SK-N-SH (cell line): ENCODE data around the gene PRRC2B. TPM values are rescaled to one million over a fixed set of nuclear protein-coding genes. Genes with fewer than 3 reads are reported as not detected.

ENCODE experiments used
- CTCF ChIA-PET: fragments of 300-600, 350-600 bp; formaldehyde crosslinking; extraction: SDS; loops from one replicate; lab custom pipeline; 2021; lab: Yijun Ruan, JAX
- POLR2A ChIA-PET: fragments of 350-600 bp; sonication (Branson Sonifier 250); formaldehyde crosslinking; extraction: SDS; loops from one replicate; lab custom pipeline; 2020; ENCODE audit warnings: antibody characterized with exemption, inconsistent platforms; lab: Yijun Ruan, JAX
- DNase-seq: peaks from one replicate; pipeline ENCODE4 v3.0.0; 2012
- H2AFZ ChIP-seq: fragments of 200-600 bp; sonication (generic); 2 replicates; pipeline ENCODE4 v1.8.1; 2016; ENCODE audit warnings: antibody characterized with exemption, mild to moderate bottlenecking, low read depth
- H3F3A ChIP-seq: fragments of 200-600 bp; sonication (generic); replicated peaks from 2 replicates; pipeline ENCODE3; 2016; ENCODE audit warnings: antibody characterized with exemption, mild to moderate bottlenecking; ENCODE audit not compliant: insufficient read depth
- H3K27ac ChIP-seq, 2 experiments: fragments of 200-500 bp in 1 of 2; fragments of 200-600 bp in 1 of 2; sonication (Bioruptor generic) in 1 of 2; sonication (generic), shearing (Covaris generic) in 1 of 2; 2 replicates each; pipeline versions ENCODE4 v1.5.1 to v1.6.1; 2014 to 2016; ENCODE audit warnings: low read depth in 2 of 2, inconsistent platforms in 1 of 2, low read length in 1 of 2, mild to moderate bottlenecking in 1 of 2, mixed read lengths in 1 of 2
- H3K27me3 ChIP-seq: fragments of 200-600 bp; sonication (generic), shearing (Covaris generic); 2 replicates; pipeline ENCODE4 v1.6.1; 2016; ENCODE audit warnings: mixed run types; ENCODE audit not compliant: insufficient read depth
- H3K36me3 ChIP-seq, 2 experiments: fragments of 200-500 bp in 1 of 2; fragments of 200-600 bp in 1 of 2; sonication (Bioruptor generic) in 1 of 2; sonication (generic) in 1 of 2; replicated peaks in 1 of 2; 2 replicates each; pipeline versions ENCODE3 to v1.5.1; 2014 to 2016; ENCODE audit warnings: low read length in 1 of 2, mild to moderate bottlenecking in 1 of 2; ENCODE audit not compliant: insufficient read depth in 2 of 2, control insufficient read depth in 1 of 2
- H3K4me1 ChIP-seq, 2 experiments: fragments of 200-500 bp in 1 of 2; fragments of 200-600 bp in 1 of 2; sonication (Bioruptor generic) in 1 of 2; sonication (generic), shearing (Covaris generic) in 1 of 2; 2 replicates each; pipeline versions ENCODE4 v1.5.1 to v1.6.1; 2014 to 2016; ENCODE audit warnings: low read depth in 1 of 2, low read length in 1 of 2, mixed run types in 1 of 2; ENCODE audit not compliant: insufficient read depth in 2 of 2, control insufficient read depth in 1 of 2
- H3K4me2 ChIP-seq: fragments of 200-600 bp; sonication (generic), shearing (Covaris generic); 2 replicates; pipeline ENCODE4 v1.6.1; 2017; ENCODE audit warnings: mixed run types
- H3K4me3 ChIP-seq, 2 experiments: fragments of 200-500 bp in 1 of 2; fragments of 200-600 bp in 1 of 2; sonication (Bioruptor generic) in 1 of 2; sonication (generic), shearing (Covaris generic) in 1 of 2; 2 replicates each; pipeline versions ENCODE4 v1.5.1 to v1.8.1; 2014 to 2016; ENCODE audit warnings: low read depth in 2 of 2, inconsistent platforms in 1 of 2, low read length in 1 of 2, mild to moderate bottlenecking in 1 of 2, mixed read lengths in 1 of 2, moderate library complexity in 1 of 2
- H3K79me2 ChIP-seq: fragments of 200-600 bp; sonication (generic); 2 replicates; pipeline ENCODE4 v1.8.1; 2017; ENCODE audit warnings: mild to moderate bottlenecking; ENCODE audit not compliant: insufficient read depth
- H3K9ac ChIP-seq: fragments of 200-600 bp; sonication (generic); 2 replicates; pipeline ENCODE4 v1.6.1; 2017; ENCODE audit warnings: mixed run types
- H3K9me2 ChIP-seq: fragments of 200-600 bp; sonication (generic); 2 replicates; pipeline ENCODE4 v1.6.1; 2017; ENCODE audit warnings: mixed run types
- H3K9me3 ChIP-seq: fragments of 200-600 bp; sonication (generic); 2 replicates; pipeline ENCODE4 v1.6.1; 2017; ENCODE audit warnings: mixed run types, mild to moderate bottlenecking, moderate library complexity
- H4K20me1 ChIP-seq: fragments of 200-600 bp; sonication (generic); 2 replicates; pipeline ENCODE4 v1.6.1; 2017; ENCODE audit warnings: mild to moderate bottlenecking, mixed run types; ENCODE audit not compliant: insufficient read depth
- CHD2 ChIP-seq: fragments of 150-350 bp; IDR thresholded peaks from 2 replicates; pipeline ENCODE4 v1.6.1; 2018; ENCODE audit warnings: low read length; ENCODE audit not compliant: partially characterized antibody
- GATA2 ChIP-seq: sonication (generic); formaldehyde crosslinking; IDR thresholded peaks from 2 replicates; pipeline ENCODE4 v1.5.0; 2020; ENCODE audit warnings: mild to moderate bottlenecking, missing genetic modification reagents
- PBX3 ChIP-seq: IDR thresholded peaks from 2 replicates; pipeline ENCODE4; 2012
- TCF12 ChIP-seq: IDR thresholded peaks from 2 replicates; pipeline ENCODE4 v1.4.0; 2012
- USF1 ChIP-seq: IDR thresholded peaks from 2 replicates; pipeline ENCODE4 v1.4.0; 2012; ENCODE audit warnings: low read depth, borderline replicate concordance
- USF2 ChIP-seq: fragments of 150-350 bp; IDR thresholded peaks from 2 replicates; pipeline ENCODE4 v1.6.1; 2017; ENCODE audit warnings: antibody characterized with exemption, low read length, low read depth, borderline replicate concordance
- WGBS: methylation state at CpG from one replicate; pipeline ENCODE4 v1.1.6; 2017; ENCODE audit warnings: low lambda C conversion rate; 5-methylcytosine and 5-hydroxymethylcytosine counted together
- polyA plus RNA-seq, 3 experiments: library from polyadenylated mRNA; depleted of rRNA; stranded (reverse); fragments of >200 nt; gene quantifications; 2 replicates each; pipeline ENCODE4 v1.2.3, GENCODE V29; 2012
- TF ChIP-seq, protein P1 (sequence below): fragments of 200-600 bp; sonication (generic); IDR thresholded peaks from 2 replicates; pipeline ENCODE4 v1.6.1; 2017; ENCODE audit warnings: antibody characterized with exemption, mild to moderate bottlenecking, moderate library complexity
- TF ChIP-seq, protein P2 (sequence below): IDR thresholded peaks from 2 replicates; pipeline ENCODE4 v1.6.1; 2012; ENCODE audit warnings: mild to moderate bottlenecking, low read depth, low read length, moderate library complexity

PRRC2B gene
- polyA plus RNA-seq, 1 of the 3 experiments (the other 2 are of a cell fraction), result 26.3 TPM

DNA sequence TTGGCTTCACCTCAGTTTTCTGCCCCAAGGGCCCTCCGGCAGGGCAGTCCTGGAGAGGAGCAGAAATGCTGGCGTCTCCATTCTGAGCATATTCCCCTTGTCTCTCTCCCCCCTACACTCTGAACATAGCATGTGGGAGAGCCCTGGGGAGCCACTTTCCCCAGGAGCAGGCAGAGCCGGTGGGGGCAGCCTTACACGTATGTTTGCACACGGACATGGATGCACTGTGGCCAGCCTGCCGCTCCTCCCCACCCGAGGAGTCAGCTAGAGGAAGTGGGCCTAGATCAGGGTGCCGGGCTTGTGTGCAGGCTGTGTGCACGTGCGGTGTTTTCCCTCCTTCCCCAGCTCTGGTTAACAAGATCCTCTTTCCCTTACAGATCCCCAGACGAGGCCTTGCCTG, 83.5 kb downstream of the PRRC2B start:
- TF ChIP-seq CHD2 (no peak), USF2 (no peak), TCF12 (no peak), PBX3 (no peak), USF1 (no peak), GATA2 (no peak)
- TF ChIP-seq, protein P1, sequence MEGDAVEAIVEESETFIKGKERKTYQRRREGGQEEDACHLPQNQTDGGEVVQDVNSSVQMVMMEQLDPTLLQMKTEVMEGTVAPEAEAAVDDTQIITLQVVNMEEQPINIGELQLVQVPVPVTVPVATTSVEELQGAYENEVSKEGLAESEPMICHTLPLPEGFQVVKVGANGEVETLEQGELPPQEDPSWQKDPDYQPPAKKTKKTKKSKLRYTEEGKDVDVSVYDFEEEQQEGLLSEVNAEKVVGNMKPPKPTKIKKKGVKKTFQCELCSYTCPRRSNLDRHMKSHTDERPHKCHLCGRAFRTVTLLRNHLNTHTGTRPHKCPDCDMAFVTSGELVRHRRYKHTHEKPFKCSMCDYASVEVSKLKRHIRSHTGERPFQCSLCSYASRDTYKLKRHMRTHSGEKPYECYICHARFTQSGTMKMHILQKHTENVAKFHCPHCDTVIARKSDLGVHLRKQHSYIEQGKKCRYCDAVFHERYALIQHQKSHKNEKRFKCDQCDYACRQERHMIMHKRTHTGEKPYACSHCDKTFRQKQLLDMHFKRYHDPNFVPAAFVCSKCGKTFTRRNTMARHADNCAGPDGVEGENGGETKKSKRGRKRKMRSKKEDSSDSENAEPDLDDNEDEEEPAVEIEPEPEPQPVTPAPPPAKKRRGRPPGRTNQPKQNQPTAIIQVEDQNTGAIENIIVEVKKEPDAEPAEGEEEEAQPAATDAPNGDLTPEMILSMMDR, result no peak
- ChIA-PET CTCF (interaction anchor here (0.7 to 6.0 kb wide), 27 partner anchors 8 to 264 kb away, joined by 3 to 50 read pairs (median 5); no protein-coding TSS in a partner anchor), POLR2A (no interaction called here)
- H3K4me2 ChIP-seq, result no peak overlapping the region
- no peak overlapping the region for H2AFZ ChIP-seq
- H3K4me3 ChIP-seq, result no peak overlapping the region
- H3K4me1 ChIP-seq, result no peaks in the 10 kb centered on the region; a peak in 1 of 4 replicates
- no peaks in the 10 kb centered on the region for H3K9me3 ChIP-seq
- H3K9me2 ChIP-seq, result no peaks in the 10 kb centered on the region
- H3K79me2 ChIP-seq, result peaks cover 46% of the 10 kb centered on the region
- peaks cover 56 to 90% of the 10 kb centered on the region in 2 experiments for H3K36me3 ChIP-seq
- no peaks in the 10 kb centered on the region for H3K27me3 ChIP-seq
- H3F3A ChIP-seq, result peaks cover 6% of the 10 kb centered on the region
- DNase-seq, result no peak
- 92% methylated on average over 5 of the region's 11 CpGs for WGBS
- no peak overlapping the region for H3K9ac ChIP-seq
- no peak overlapping the region for H3K27ac ChIP-seq
- peaks cover 59% of the 10 kb centered on the region for H4K20me1 ChIP-seq

DNA sequence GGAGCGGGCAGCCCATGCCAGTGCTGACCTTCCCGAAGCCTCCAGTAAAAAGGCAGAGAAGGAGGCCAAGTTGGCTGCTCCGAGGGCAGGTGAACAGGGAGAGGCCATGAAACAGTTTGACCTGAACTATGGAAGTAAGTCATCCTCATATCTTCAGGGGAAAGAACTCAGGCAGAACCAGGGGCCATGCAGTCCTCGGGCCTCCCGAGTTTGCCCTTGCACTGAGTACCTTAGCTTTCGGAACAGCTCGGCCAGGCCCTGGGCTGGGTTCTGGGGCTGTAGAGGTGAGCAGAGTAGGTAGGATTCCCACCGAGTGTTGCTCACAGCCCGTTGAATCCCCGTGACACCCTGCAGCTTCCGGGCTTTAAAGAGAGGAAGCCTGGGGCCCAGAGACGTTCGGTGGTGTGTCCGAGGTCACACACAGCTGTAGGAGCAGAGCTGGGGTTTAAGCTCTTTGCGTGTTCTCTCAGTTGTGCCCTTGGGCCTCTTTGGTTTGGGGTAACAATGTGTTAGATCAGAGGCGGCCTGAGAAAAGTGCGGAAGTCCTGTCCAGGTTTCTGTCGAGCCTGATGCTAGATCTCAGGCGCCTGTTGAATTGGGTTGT, 84.0 kb downstream of the PRRC2B start:
- WGBS, result 91% methylated on average over 10 of the region's 19 CpGs
- CTCF ChIA-PET, result interaction anchor here (0.7 to 6.0 kb wide), 29 partner anchors 8 to 263 kb away, joined by 3 to 50 read pairs (median 5); partner anchors contain the start of gene POMT1

More for the DNA sequence above, 84.0 kb downstream of the PRRC2B start:
- peaks cover 54% of the 10 kb centered on the region for H4K20me1 ChIP-seq
- no peak overlapping the region for H2AFZ ChIP-seq
- peaks cover 55 to 94% of the 10 kb centered on the region in 2 experiments for H3K36me3 ChIP-seq
- H3K4me3 ChIP-seq, result no peak overlapping the region
- H3K9me2 ChIP-seq, result no peaks in the 10 kb centered on the region
- no peaks in the 10 kb centered on the region for H3K9me3 ChIP-seq
- no peaks in the 10 kb centered on the region for H3K27me3 ChIP-seq
- peaks cover 41% of the 10 kb centered on the region for H3K79me2 ChIP-seq
- TF ChIP-seq, protein P2, sequence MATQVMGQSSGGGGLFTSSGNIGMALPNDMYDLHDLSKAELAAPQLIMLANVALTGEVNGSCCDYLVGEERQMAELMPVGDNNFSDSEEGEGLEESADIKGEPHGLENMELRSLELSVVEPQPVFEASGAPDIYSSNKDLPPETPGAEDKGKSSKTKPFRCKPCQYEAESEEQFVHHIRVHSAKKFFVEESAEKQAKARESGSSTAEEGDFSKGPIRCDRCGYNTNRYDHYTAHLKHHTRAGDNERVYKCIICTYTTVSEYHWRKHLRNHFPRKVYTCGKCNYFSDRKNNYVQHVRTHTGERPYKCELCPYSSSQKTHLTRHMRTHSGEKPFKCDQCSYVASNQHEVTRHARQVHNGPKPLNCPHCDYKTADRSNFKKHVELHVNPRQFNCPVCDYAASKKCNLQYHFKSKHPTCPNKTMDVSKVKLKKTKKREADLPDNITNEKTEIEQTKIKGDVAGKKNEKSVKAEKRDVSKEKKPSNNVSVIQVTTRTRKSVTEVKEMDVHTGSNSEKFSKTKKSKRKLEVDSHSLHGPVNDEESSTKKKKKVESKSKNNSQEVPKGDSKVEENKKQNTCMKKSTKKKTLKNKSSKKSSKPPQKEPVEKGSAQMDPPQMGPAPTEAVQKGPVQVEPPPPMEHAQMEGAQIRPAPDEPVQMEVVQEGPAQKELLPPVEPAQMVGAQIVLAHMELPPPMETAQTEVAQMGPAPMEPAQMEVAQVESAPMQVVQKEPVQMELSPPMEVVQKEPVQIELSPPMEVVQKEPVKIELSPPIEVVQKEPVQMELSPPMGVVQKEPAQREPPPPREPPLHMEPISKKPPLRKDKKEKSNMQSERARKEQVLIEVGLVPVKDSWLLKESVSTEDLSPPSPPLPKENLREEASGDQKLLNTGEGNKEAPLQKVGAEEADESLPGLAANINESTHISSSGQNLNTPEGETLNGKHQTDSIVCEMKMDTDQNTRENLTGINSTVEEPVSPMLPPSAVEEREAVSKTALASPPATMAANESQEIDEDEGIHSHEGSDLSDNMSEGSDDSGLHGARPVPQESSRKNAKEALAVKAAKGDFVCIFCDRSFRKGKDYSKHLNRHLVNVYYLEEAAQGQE, result no peak
- no peaks in the 10 kb centered on the region; a peak in 1 of 4 replicates for H3K4me1 ChIP-seq
- no peak for DNase-seq
- no peak overlapping the region; a peak in 1 of 4 replicates for H3K27ac ChIP-seq
- no peak overlapping the region for H3K4me2 ChIP-seq
- peaks cover 6% of the 10 kb centered on the region for H3F3A ChIP-seq
- POLR2A ChIA-PET, result no interaction called here
- H3K9ac ChIP-seq, result no peak overlapping the region
